ENCODE results near the gene DDX10. TPM values are rescaled to one million over a fixed set of nuclear protein-coding genes. Genes with fewer than 3 reads are reported as not detected.

Gene DDX10
- polyA plus RNA-seq, 1 donor (not counting 4 experiments of a cell fraction or from before 2014, with no cell fraction given), result 32.3 TPM

- H3K4me2 ChIP-seq (ENCODE audit: control insufficient read depth, extremely low read depth, insufficient read depth, low read depth, low read length), result no peak overlapping the region
- TF ChIP-seq CTCF (optimal IDR thresholded peaks at IDR 0.05 in 1 of 3, IDR thresholded peaks at IDR 0.05 in 1 of 3, conservative IDR thresholded peaks at IDR 0.05 in 1 of 3; ENCODE audit: extremely low read depth in 1 of 3, insufficient read depth in 2 of 3, low read length in 3 of 3) (no peak), EZH2 (IDR thresholded peaks at IDR 0.05; ENCODE audit: low read length) (no peak)
- no peak overlapping the region for H3K9ac ChIP-seq (ENCODE audit: control insufficient read depth, extremely low read depth, insufficient read depth, low read length)
- H3K79me2 ChIP-seq (ENCODE audit: control insufficient read depth, insufficient read depth, low read length), result no peaks in the 10 kb centered on the region
- H3K4me3 ChIP-seq (ENCODE audit: control insufficient read depth in 2 of 3, extremely low read depth in 1 of 3, insufficient read depth in 2 of 3, low read depth in 1 of 3, low read length in 3 of 3), result no peak overlapping the region
- H3K9me1 ChIP-seq (ENCODE audit: control insufficient read depth, extremely low read depth, insufficient read depth, low read length), result no peaks in the 10 kb centered on the region
- H2AFZ ChIP-seq (ENCODE audit: control insufficient read depth, low read length), result no peak overlapping the region
- dilution Hi-C loops (cut with MboI; ENCODE audit: extremely low pct_ligation_motif_present, low sequenced_read_pairs), result no loop called here
- no peaks in the 10 kb centered on the region for H3K9me3 ChIP-seq (ENCODE audit: control insufficient read depth, low read depth, low read length)
- FAIRE-seq (no peak), DNase-seq (ENCODE audit: low read depth, low spot score) (no peak)
- H3K27ac ChIP-seq (ENCODE audit: control insufficient read depth, insufficient read depth, low read length), result no peak overlapping the region
- H3K4me1 ChIP-seq (ENCODE audit: control insufficient read depth, extremely low read depth, insufficient read depth, low read length), result no peaks in the 10 kb centered on the region
- H3K36me3 ChIP-seq (ENCODE audit: control insufficient read depth in 2 of 2, extremely low read depth in 1 of 2, insufficient read depth in 2 of 2, low read length in 2 of 2), result no peaks in the 10 kb centered on the region
- H3K27me3 ChIP-seq (ENCODE audit: control insufficient read depth, extremely low read depth, insufficient read depth, low read length), result no peaks in the 10 kb centered on the region
- H4K20me1 ChIP-seq (ENCODE audit: control insufficient read depth, extremely low read depth, insufficient read depth, low read length), result no peaks in the 10 kb centered on the region
Observed at GRCh38 chr11:108922241-108922640, 257.4 kb downstream of the DDX10 start.

GRCh38 chr11:108923413-108923812 lies 258.5 kb downstream of the DDX10 start:
- no peaks in the 10 kb centered on the region for H3K27me3 ChIP-seq (ENCODE audit: control insufficient read depth, extremely low read depth, insufficient read depth, low read length)
- TF ChIP-seq EZH2 (IDR thresholded peaks at IDR 0.05; ENCODE audit: low read length), result no peak
- no peak overlapping the region for H3K9ac ChIP-seq (ENCODE audit: control insufficient read depth, extremely low read depth, insufficient read depth, low read length)
- no peak overlapping the region for H3K27ac ChIP-seq (ENCODE audit: control insufficient read depth, insufficient read depth, low read length)
- no peak for DNase-seq (ENCODE audit: low read depth, low spot score)
- no peaks in the 10 kb centered on the region for H3K79me2 ChIP-seq (ENCODE audit: control insufficient read depth, insufficient read depth, low read length)
- dilution Hi-C loops (cut with MboI; ENCODE audit: extremely low pct_ligation_motif_present, low sequenced_read_pairs), result no loop called here
- H3K36me3 ChIP-seq (ENCODE audit: control insufficient read depth in 2 of 2, extremely low read depth in 1 of 2, insufficient read depth in 2 of 2, low read length in 2 of 2), result no peaks in the 10 kb centered on the region
- no peak for FAIRE-seq
- no peak overlapping the region for H3K4me3 ChIP-seq (ENCODE audit: control insufficient read depth in 2 of 3, extremely low read depth in 1 of 3, insufficient read depth in 2 of 3, low read depth in 1 of 3, low read length in 3 of 3)
- H3K4me2 ChIP-seq (ENCODE audit: control insufficient read depth, extremely low read depth, insufficient read depth, low read depth, low read length), result no peak overlapping the region
- H3K4me1 ChIP-seq (ENCODE audit: control insufficient read depth, extremely low read depth, insufficient read depth, low read length), result peaks cover under 1% of the 10 kb centered on the region
- no peaks in the 10 kb centered on the region for H3K9me3 ChIP-seq (ENCODE audit: control insufficient read depth, low read depth, low read length)
- H3K9me1 ChIP-seq (ENCODE audit: control insufficient read depth, extremely low read depth, insufficient read depth, low read length), result no peaks in the 10 kb centered on the region
- H2AFZ ChIP-seq (ENCODE audit: control insufficient read depth, low read length), result no peak overlapping the region
- no peaks in the 10 kb centered on the region for H4K20me1 ChIP-seq (ENCODE audit: control insufficient read depth, extremely low read depth, insufficient read depth, low read length)

GRCh38 chr11:108926171-108926840 lies 261.4 kb downstream of the DDX10 start:
- TF ChIP-seq EZH2 (IDR thresholded peaks at IDR 0.05; ENCODE audit: low read length) (no peak), CTCF (optimal IDR thresholded peaks at IDR 0.05 in 1 of 3, IDR thresholded peaks at IDR 0.05 in 1 of 3, conservative IDR thresholded peaks at IDR 0.05 in 1 of 3; ENCODE audit: extremely low read depth in 1 of 3, insufficient read depth in 2 of 3, low read length in 3 of 3) (no peak)
- Histone ChIP-seq H4K20me1 (ENCODE audit: control insufficient read depth, extremely low read depth, insufficient read depth, low read length) (no peaks in the 10 kb centered on the region), H3K9me3 (ENCODE audit: control insufficient read depth, low read depth, low read length) (no peaks in the 10 kb centered on the region), H3K4me3 (ENCODE audit: control insufficient read depth in 2 of 3, extremely low read depth in 1 of 3, insufficient read depth in 2 of 3, low read depth in 1 of 3, low read length in 3 of 3) (no peak overlapping the region), H3K36me3 (ENCODE audit: control insufficient read depth in 2 of 2, extremely low read depth in 1 of 2, insufficient read depth in 2 of 2, low read length in 2 of 2) (no peaks in the 10 kb centered on the region), H3K27ac (ENCODE audit: control insufficient read depth, insufficient read depth, low read length) (no peak overlapping the region), H3K4me2 (ENCODE audit: control insufficient read depth, extremely low read depth, insufficient read depth, low read depth, low read length) (no peak overlapping the region), H3K27me3 (ENCODE audit: control insufficient read depth, extremely low read depth, insufficient read depth, low read length) (no peaks in the 10 kb centered on the region), H3K9ac (ENCODE audit: control insufficient read depth, extremely low read depth, insufficient read depth, low read length) (no peak overlapping the region), H3K79me2 (ENCODE audit: control insufficient read depth, insufficient read depth, low read length) (no peaks in the 10 kb centered on the region), H2AFZ (ENCODE audit: control insufficient read depth, low read length) (no peak overlapping the region), H3K4me1 (ENCODE audit: control insufficient read depth, extremely low read depth, insufficient read depth, low read length) (peaks cover 14% of the 10 kb centered on the region), H3K9me1 (ENCODE audit: control insufficient read depth, extremely low read depth, insufficient read depth, low read length) (no peaks in the 10 kb centered on the region)
- dilution Hi-C loops (cut with MboI; ENCODE audit: extremely low pct_ligation_motif_present, low sequenced_read_pairs), result no loop called here
- no peak for FAIRE-seq
- no peak for DNase-seq (ENCODE audit: low read depth, low spot score)
